ENCODE data around the gene RABGGTA. TPM values are rescaled to one million over a fixed set of nuclear protein-coding genes. Genes with fewer than 3 reads are reported as not detected.
A peak's percentile ranks its signal among the peaks of the same experiment; 100 is the strongest.
"Not testable (repeated sequence)": the region's sequence is repeated elsewhere in the genome, so short reads cannot be mapped to it uniquely, and the experiment has no call there.

Gene RABGGTA
- total RNA-seq, 1 donor from 2014 or later: 26.3 TPM

DNA sequence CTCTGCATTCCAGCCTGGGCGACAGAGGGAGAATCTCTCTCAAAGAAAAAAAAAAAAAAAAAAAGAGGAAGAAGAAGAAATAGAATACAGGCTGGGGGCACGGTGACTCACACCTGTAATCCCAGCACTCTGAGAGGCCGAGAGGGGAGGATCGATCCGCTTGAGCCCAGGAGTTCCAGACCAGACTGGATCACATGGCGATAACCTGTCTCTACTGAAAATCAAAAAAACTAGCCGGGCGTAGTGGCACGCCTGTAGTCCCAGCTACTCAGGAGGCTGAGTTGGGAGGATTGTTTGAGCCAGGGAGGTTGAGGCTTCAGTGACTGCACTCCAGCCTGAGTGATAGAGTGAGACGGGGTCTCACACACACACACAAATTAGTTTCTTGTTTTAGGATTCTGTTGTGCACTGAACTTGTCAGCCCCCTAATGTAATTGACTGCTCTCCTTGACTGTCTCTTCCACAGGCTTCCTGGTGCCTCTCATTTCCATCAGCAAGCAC lies 28.0 kb downstream of the RABGGTA start:
- no peak for DNase-seq (ENCODE audit: low read depth)

DNA sequence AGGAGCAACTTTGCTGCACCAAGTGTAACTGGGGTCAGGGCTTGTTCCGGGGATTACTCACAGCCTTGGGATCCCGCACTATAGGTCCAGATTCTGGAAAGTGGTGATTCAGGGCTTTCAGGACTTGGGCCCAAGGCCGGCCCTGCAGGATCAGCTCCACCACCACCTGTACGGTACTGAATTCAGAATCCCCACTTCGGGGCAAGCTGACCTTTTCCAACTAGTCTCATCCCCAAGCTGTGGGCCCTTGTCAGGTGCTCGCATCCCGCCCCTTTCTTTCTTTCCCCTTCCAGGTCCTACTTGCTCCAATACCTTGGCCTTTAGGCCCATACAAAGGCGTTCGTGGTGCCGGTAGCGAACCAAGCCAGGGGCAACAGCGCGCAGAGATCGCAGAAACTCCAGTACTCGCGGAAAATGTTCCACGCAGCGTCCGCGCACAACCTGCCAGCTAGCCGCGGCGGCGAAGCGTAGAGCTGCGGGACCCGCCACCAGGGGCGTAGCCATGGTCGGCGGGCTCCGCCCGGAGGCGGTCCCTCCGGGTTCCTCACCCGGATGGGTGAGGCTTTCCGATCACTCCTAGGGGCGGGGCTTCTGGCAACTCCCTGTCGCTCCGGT lies 29.5 kb downstream of the RABGGTA start:
- DNase-seq (ENCODE audit: low read depth): no peak

DNA sequence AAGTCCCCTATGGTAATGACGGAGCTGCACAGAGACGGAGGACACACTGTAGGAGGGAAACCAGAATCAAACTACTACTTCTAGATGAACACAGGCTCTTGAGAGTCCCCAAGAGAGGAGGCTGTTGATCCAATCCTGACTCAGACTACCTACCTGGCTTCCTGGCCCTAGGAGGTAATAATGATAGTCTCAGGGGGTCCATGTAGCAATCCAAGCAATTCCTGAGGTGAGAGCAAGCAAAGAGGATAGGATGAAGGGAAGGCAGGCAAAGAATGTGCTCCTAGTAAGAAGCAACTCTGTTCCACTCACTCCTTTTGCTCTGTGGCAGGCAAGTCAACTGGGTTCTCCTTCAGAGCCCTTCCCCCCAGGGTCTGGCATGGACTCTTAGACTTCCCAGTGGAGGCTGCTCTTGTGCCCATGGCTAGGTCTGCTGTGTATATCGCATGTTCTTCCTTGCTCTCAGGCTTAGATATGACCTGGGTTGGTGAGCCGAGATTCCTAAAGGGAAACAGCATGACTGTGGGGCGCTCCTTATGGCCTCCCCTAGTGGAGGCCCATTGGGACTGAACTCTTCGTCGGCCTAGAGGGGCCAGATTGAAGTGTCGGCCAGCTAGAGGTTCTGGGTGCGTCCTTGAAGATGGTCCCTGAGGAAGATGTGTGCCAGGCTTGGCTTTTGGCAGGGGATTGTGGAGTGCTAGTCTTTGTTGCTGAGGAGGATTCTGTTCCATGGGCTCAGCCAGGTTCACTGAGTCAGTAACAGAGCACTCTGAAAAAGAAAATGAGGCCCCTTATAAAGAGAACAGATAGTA lies 31.1 kb downstream of the RABGGTA start:
- DNase-seq (ENCODE audit: low read depth): no peak

DNA sequence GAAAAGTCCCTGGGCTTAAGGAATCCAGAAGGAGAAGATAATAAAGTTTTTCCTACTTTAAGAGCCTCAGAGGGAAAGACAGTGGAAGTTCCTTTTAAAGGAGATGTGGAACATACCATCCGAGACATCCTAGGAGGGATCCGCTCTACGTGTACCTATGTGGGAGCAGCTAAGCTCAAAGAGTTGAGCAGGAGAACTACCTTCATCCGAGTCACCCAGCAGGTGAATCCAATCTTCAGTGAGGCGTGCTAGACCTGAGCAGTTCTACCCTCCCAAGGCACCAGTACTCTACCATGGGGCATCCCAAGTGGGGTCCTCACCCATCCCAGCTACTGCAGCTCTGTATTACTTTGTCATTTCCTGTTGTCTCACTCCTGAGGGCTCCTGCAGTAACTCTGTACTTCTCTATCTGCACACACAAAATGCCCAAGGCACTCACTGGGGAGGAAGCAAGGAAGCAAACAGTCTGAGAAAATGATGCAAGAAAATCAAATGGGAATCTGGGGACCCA lies 32.8 kb downstream of the RABGGTA start:
- DNase-seq (ENCODE audit: low read depth): no peak

DNA sequence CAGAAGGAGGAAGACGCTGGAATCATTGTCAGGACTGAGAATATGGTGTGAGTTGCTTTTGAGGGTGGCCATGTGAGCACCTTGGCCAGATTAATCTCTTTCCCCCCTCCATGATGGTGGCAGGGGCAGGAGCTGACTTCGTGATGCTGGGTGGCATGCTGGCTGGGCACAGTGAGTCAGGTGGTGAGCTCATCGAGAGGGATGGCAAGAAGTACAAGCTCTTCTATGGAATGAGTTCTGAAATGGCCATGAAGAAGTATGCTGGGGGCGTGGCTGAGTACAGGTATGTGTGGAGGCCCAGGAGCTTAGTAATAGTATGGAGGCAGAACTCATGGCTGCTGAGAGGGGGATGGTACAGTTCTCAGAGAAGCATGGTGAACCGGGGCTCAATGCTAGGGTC lies 33.3 kb downstream of the RABGGTA start:
- DNase-seq (ENCODE audit: low read depth): no peak

DNA sequence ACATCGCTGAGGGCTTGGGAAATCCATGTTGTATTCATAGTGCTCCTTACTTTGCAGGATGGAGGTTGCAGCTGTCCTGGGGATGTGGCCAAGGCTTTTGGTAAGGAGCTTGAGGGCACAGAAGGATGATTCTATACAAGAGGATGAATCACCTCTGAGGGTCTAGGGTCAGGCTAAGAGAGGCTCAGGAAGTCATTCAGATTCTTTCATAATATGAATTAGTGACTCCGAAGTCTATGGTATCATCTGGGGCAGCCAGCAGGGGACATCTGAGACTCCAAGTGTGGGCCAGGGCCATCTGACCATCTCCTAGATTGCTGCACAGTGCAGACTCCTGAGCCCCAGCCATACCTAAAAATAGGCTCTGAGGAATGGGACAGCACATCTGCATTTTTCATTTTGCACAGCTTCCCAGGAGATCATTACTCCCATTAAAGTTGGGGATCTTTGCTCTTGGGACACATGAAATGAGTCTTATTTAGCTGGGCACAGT lies 33.9 kb downstream of the RABGGTA start:
- DNase-seq (ENCODE audit: low read depth): peak; percentile 55

DNA sequence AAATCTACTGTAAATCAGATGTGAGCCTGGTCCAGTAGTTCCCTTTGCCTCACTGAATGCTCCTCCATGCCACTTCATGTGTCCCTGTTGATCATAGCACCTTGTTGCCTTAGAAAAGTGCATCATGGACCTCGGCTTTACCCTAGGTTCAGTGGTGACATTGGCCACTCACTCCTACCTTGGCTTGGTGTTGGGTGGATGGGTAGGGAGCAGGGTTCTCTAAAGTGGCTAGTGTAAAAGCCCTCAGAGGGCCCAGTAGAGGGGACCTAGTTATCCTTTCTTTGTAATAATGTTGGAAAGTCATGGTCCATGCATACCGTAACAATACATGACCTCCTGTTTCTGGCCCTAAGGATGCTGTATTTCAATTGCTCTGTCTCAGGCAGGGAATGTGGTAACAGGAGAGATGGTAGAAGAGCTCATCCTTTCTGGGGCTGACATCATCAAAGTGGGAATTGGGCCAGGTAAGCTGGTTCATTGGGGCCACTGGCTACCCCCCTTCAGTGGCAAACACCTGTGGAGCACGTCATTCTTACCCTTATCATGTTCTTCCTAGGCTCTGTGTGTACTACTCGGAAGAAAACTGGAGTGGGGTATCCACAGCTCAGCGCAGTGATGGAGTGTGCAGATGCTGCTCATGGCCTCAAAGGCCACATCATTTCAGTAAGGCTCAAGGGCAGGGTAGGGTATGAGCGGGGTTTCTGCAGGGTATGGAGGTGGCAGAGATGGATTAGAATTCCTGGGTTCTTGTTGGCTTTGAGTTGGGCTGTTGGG lies 34.5 kb downstream of the RABGGTA start:
- no peak for DNase-seq (ENCODE audit: low read depth)

DNA sequence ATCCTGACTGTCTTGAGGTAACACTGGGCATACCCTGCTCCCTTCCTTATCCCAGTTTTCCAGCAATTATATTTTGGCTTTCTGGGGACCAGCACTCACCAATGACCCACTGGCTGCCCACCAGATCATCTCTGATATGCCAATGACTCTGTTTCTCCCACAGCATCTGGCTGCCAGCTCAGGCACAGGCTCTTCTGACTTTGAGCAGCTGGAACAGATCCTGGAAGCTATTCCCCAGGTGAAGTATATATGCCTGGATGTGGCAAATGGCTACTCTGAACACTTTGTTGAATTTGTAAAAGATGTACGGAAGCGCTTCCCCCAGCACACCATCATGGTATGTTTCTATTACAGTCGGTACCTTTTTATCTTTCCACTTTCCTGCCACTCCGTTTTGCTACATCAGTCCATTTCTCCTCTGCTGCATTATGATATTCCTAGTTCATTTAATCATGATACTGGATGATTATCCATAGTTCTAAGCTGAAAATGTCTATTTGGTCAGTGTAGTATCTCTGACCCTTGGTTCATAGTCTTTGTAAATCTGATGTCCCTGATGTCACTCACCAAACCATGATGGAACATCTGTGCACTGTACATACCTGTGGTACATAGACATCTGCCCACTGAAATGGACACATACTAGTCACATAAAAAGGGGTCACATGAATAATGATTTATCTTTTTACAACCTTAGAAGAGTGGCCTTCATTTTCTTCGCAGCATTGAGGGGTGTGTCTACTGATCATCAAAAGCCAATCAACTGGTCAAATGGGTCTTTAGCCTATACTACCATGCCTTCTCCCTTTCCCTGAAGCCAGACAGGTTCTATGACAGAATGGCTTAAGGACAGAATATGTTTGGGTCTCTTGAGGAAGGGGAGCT lies 35.4 kb downstream of the RABGGTA start:
- DNase-seq (ENCODE audit: low read depth): no peak

DNA sequence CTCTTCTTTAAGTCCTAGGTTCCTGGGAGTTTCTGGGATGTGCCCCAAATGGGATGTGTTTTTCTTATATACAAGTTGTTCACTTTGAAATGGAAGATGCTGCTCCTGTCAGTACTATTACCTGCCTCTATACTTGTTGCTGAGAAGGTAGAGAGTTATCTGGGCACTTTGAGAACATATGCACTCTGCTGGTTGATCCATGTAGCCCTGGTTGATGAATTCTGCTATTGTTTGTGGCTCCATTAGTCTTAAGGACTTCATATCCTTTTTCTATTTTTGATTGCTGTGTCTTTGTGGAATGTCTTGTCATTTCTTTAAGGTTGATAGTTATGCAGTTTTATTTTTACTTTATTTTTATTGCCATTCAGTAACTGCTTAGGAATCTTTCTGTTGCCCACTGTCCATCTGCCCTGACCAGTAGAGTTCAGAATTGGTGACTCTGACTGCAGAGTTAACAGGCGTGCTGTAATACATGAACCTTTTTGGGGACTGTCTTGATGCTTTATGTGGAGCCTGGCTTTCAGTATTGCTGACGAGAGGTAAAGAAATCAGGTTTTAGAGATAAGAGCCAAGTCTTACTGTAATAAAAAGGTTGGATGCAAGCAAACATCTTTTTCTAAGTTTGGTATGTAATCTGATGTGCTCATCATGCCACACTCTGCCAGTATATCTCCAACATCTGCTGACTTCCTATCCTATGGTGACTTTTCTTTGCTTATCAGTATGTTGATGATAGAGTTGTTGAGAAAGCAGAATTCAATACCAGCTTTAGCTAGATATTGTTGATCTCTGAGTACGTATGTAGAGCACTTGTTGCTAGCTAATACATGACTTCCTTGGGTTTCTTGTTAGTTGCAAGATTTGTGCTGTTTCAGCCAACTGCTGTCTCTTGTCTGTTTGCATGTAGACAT lies 37.0 kb downstream of the RABGGTA start:
- DNase-seq (ENCODE audit: low read depth): peak; percentile 26

DNA sequence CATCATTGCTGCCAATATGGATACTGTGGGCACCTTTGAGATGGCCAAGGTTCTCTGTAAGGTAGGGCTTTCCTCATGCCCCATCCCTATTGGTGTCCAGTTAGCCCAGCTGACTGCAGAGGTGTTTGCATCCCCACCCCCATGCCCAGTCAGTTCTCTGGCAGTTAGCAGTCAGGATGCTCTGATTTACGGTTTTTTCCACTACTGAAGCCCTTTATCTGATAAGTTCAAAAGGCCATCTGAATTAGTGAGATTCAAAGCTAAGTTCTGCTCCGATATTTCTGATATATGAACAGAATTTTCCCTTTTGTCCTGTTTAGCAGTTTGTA lies 37.9 kb downstream of the RABGGTA start:
- DNase-seq (ENCODE audit: low read depth): no peak

DNA sequence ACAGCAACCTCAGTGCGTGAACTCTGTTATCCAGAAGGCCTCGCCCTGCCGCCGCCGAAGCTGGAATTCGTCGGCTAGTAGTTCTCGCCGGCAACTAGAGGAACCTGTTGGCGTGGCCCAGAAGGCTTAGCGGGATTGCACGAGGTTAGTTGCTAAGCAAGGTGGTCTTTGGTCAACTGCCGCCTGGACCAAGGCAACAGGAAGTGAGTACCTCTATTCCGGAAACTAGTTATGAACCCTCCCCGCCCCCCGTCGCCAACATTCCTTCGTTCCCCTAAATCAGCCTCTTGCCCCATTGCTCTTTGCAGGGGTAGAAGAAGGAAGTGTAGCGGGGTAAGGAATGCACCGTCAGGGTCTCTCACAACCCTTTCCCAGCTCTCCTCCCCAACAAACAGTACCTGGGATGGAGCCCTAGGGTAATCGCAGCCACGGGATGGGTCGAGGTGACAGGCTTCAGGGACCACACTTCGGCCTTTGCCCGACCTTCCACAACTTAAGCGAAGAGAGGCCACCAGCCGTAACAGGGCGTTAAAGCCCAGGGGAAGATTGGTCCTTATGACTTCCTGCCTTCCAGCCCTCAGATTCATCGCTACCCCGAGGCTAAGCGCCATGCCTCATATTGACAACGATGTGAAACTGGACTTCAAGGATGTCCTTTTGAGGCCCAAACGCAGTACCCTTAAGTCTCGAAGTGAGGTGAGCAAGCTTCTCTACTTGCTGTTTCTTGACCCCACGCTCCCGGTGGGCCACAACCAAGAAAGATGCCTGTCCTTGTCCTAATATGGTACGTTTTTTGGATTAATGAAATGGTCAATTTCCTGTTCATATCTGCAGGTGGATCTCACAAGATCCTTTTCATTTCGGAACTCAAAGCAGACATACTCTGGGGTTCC lies 38.5 kb downstream of the RABGGTA start, which contains the start of gene GMPR2:
GMPR2 (plus strand) TSS at position 285 of the 893 bp plus-strand sequence; CDS start at position 610, 325 bp downstream.
- no peak for DNase-seq (ENCODE audit: low read depth)

DNA sequence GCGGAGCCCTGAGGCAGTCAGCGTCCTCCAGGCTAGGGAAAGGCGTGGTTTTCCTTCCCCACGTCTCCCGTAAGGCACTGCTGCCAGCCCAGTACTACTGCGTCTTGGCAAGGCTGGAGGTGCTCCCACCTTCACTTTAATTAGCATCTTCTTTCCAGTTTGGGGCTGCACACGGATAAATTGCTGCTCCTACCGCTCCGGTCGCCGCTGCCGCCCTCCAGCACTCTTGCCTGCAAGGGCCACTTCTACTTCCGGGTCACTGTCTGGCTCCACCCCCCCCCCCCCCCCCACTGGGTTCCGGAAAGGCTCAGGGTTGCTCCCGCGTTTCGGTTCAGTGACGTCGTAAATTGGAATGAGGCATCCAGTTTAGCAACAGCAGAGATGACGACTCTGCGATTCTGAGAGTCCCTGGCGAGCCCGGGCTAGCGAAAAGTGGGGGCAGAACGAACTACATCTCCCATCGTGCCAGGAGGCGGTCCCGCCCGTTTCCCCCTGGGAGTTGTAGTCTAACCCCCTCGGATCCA lies 39.2 kb downstream of the RABGGTA start, which contains the start of gene NEDD8:
NEDD8 (minus strand) TSS at position 247 of the 524 bp plus-strand sequence; CDS start at position 147, 100 bp downstream.
- DNase-seq (ENCODE audit: low read depth): peak; percentile 93

DNA sequence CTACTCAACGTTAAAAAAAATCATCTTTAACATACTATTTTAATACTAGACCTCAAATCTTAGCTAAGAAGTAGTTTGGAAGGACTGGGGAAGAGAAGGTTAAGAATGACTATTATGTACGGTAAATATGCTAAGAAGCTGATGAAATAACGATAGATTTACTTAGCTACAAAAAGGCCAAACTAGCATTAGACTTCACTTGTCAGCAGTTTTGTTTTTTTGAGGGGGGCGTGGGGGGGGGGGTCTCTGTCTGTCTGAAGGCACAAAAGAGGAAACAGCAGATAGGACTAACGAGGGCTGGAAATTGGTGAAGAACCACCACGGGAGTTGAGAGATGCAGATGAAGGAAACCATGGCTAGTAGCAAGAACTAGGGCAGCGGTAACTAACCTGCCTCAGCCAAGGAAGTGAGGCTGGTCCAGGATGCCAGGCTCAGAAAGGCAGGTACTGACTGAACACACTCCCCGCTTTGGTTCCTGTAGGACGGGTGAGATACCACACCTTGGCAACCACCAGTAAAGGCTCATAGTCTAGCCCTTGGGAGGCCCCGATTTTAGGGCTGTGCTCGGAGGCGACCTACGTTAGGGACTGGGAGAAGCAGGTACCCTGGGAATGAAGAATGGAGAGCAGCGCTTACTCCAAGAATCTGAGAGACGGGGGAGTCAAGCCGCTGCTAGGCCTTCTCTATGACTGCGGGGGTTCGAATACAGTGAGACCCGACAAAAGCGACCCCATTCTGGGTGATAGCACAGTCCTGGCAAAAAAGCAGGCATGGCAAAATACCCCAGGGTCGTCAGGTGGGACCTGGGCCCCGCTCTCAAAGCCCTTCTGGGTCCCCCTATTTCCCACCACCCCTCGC lies 39.9 kb downstream of the RABGGTA start:
- DNase-seq (ENCODE audit: low read depth): no peak

DNA sequence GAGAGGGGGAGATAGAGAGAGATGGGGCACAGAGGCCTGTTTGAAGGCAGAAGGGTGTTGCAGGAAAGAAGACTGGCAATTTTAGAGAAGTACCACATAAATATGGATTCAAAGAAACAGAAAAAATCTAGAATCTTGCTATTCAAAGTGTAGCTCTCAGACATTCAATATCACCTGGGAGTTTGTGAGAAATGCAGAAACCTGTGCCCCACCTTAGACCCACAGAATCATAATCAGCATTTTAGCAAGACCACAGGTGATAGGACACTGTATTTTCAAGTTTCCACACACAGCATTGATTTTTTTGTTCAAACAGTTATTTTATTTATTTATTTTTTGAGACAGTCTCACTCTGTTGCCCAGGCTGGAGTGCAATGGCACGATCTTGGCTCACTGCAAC lies 42.5 kb downstream of the RABGGTA start:
- DNase-seq (ENCODE audit: low read depth): no peak

DNA sequence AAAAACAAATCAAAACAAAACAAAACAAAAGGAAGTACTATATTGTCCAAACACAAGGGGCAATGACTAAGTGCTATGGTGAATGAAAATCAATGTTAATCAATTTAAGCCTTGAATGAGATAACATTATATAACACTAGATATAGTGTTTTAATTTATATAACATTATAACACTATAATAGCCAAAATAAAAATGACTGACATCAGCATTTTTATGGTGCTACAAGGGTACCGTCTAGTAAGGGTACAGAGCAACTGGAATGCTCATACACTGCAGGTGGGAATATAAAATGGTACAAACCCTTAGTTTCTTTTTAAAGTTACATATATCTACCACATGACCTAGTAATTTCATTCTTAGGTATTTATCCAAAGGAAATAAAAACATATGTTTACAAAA lies 44.9 kb downstream of the RABGGTA start:
- DNase-seq (ENCODE audit: low read depth): no peak

DNA sequence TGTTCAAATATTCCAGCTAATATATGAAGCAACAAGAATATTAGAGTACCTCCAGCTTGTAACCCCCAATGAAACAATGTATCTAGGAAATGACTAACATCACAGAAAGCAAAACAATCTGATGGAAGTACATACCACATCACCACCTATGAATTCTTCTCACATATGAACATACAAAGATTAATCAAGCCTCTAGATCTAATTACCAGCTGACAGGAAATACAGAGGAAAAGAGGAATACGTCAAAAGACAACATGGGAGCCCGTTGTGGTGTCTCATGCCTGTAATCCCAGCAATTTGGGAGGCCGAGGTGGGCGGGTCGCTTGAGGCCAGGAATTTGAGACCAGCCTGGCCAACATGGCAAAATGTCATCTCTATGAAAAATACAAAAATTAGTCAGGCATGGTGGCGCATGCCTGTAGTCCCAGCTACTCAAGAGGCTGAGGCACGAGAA lies 46.8 kb downstream of the RABGGTA start:
- peak; percentile 27 for DNase-seq (ENCODE audit: low read depth)

DNA sequence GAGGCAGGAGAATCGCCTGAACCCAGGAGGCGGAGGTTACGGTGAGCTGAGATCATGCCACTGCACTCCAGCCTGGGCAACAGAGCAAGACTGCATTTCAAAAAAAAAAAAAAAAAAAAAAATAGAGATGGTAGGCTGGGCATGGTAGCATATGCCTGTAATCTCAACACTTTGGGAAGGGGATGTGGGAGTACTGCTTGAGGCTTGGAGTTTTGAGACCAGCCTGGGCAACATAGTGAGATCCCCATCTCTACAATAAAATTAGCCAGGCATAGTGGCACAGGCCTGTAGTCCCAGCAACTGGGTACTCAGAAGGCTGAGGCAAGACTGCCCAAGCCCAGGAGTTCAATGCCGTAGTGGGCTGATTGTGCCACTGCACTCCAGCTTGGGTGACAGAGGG lies 48.4 kb downstream of the RABGGTA start:
- DNase-seq (ENCODE audit: low read depth): not testable (repeated sequence)
